ENCODE data around the gene RUFY4.

GRCh38 chr2:218023636-218024035 lies 45.4 kb upstream of the RUFY4 start:
- no peak for TF ChIP-seq CTCF (IDR thresholded peaks at IDR 0.05)
- TF ChIP-seq POLR2A (IDR thresholded peaks at IDR 0.05) = no peak
